ENCODE measurements around the gene PPP1R13B.

DNA sequence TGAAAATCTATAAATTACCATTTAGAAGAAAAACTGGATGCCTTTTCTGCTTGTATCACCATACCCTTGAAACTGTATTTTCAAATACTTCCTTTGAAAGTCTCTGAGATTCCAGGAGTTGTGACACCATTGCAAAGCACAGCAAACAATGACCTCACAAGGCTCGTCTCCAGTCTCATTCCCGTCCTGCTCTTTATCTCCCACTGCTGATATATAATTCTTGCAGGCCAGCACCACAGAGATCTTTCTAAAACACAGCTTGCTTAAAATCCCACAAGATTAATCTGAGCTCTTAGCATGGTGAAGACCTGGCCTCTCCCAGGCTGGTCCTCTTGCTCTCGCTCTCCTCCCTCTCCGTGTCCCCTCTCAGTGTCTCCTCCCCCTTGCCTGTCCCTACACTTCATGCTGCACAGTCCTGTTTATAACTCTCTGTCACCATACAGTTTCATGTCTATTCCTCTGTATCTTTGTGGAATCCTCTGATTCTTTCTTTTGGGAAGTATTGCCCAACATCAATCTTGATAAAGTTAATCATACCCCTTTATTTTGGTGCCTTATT, 80.0 kb downstream of the PPP1R13B start:
- TF ChIP-seq, protein P1, sequence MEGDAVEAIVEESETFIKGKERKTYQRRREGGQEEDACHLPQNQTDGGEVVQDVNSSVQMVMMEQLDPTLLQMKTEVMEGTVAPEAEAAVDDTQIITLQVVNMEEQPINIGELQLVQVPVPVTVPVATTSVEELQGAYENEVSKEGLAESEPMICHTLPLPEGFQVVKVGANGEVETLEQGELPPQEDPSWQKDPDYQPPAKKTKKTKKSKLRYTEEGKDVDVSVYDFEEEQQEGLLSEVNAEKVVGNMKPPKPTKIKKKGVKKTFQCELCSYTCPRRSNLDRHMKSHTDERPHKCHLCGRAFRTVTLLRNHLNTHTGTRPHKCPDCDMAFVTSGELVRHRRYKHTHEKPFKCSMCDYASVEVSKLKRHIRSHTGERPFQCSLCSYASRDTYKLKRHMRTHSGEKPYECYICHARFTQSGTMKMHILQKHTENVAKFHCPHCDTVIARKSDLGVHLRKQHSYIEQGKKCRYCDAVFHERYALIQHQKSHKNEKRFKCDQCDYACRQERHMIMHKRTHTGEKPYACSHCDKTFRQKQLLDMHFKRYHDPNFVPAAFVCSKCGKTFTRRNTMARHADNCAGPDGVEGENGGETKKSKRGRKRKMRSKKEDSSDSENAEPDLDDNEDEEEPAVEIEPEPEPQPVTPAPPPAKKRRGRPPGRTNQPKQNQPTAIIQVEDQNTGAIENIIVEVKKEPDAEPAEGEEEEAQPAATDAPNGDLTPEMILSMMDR (IDR thresholded peaks at IDR 0.05) = no peak
- no peak for TF ChIP-seq EP300 (IDR thresholded peaks at IDR 0.05)
